ENCODE data around the gene ERAL1.

DNA sequence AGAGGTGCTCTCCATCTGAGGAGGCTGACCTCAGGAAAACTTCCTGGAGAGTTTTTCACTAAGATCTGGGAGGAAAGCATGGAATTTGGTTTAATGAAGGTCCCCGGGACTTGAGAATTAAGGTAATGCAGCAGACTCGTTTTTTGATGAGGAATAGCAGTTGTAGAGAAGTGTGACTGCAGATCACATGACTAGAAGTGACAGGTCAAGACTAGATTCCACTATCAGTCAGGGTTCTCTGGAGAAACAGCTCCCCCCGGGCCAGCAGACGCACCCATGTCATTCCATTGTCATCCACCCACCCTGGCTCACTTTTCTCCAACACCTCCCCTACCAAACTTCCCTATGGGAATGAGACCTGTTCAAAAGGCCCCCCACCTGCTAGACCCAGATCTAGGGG is 50.0 kb downstream of the ERAL1 start:
- TF ChIP-seq, protein P1, sequence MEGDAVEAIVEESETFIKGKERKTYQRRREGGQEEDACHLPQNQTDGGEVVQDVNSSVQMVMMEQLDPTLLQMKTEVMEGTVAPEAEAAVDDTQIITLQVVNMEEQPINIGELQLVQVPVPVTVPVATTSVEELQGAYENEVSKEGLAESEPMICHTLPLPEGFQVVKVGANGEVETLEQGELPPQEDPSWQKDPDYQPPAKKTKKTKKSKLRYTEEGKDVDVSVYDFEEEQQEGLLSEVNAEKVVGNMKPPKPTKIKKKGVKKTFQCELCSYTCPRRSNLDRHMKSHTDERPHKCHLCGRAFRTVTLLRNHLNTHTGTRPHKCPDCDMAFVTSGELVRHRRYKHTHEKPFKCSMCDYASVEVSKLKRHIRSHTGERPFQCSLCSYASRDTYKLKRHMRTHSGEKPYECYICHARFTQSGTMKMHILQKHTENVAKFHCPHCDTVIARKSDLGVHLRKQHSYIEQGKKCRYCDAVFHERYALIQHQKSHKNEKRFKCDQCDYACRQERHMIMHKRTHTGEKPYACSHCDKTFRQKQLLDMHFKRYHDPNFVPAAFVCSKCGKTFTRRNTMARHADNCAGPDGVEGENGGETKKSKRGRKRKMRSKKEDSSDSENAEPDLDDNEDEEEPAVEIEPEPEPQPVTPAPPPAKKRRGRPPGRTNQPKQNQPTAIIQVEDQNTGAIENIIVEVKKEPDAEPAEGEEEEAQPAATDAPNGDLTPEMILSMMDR (IDR thresholded peaks at IDR 0.05) = no peak
- no peak for TF ChIP-seq EZH2 (IDR thresholded peaks at IDR 0.05; ENCODE audit: borderline replicate concordance, insufficient read depth, low read depth, low read length, poor library complexity, severe bottlenecking)
